ENCODE data around the gene ZC3H8.

ZC3H8 gene

DNA sequence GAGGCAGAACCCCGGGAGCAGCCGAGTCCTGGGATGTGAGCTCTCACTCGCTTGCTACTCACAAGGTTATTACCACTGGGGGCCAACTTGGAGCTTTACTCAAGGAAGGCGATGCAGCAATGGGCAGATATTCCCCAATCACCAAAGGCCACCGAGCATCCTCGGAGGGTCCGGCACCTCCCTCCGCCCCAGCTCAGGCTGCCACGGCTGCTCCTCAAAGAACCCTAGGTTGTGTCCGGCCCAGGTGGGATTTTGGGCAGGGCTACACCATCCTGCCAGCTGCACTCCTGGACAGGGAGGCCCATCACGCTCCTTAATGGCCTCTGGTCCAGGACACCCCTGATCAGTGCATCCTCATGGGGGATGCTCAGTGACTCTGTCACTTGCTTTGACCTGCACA, 91.9 kb downstream of the ZC3H8 start:
- DNase-seq: no peak

DNA sequence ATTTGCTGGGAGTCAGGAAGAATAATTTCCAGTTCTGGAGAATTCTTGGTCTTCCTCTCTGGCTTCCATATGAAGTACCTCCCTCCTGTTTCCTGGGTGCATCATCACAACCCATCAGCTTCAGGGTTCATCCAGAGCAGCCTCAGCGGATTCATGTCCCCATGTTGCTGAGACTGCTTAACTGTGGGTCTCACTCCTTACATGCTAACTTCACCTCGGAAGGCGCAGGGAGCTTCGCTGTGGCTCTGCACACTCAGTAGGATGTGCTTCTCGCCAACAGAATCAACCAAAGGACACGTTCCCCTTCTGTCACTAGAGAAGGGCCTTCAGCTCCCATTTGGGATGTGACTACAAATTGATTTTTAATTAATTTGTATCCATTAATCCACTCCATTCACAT, 92.5 kb downstream of the ZC3H8 start:
- no peak for DNase-seq
